ENCODE results near the gene SCFD1.

The SCFD1 gene

DNA sequence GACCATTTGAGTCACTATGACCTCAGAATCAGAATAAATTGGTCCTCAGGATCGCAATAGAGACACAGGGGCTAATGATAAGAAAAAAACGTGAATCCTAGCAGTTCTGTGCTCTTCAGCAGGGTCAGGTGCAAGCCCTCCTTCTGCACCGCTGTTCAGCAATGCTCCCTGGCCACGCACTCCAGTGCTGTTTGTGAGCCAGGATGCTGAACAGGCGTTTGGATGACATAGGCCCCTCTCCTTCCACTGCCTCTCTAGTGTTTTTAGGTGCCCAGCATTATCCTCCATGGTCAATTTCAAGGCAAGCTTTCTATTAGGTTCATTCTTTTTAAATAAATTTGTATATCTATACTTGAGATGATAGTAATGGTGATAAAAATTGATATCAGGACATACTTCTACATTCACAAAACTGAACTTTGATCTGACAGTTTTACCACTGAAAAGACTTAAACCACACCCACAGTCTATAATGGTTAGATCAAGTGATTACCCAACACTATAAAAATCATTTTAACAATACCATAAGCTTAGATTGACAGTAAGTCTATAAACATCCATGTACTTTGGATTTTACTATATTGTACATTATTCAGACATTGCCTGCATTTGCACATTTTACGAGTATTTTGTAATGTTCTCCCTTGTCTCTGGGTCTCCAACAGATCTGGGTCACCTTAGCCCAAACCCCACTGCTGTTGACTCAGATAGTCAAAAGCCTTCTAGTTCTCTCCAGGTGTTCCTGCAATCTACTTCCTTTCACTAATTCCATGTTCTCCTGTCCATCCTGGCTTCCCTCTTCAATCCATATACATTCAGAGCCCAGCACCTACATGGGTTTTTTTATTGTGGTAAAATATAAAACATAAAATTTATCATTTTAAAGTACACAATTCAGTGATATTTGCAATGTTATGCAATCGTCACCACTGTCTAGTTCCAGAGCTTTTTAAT is 137.3 kb downstream of the SCFD1 start:
- DNase-seq, result no peak

DNA sequence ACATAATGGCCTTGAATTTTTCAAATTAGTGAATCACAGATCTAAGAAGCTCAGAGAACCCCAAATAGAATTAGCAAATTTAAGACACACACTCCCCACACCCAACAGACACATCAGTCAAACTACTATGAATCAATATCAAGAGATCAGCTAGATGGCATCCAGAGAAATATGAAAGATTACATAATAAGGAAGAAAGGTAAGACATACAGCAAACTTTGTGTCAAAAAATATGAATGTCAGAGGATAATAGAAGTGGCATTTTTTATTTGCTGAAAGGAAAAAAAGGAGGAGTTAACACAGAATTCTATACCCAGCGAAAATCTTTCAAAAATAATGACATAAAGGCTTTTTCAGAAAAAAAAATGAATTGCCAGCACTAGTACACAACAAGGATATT is 141.8 kb downstream of the SCFD1 start:
- DNase-seq, result no peak

DNA sequence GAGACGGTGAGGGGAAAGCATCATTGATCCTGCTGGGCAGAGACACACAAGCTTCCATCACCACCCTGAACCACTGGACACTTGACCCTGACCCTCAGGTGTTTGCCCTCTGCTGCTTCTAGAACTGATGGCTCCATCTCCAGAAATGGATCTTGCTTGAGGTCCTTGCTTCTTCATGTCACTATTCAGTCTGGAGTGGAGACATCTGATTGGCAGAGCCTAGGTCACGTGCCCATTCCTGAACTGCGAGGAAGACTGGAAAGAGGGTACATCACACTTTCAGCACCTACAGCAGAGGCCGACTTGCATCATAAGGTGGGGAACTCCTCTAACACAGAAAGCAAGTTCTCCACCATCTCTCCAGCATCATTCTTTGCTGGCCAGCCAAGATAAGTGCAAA is 145.5 kb downstream of the SCFD1 start:
- DNase-seq, result no peak

DNA sequence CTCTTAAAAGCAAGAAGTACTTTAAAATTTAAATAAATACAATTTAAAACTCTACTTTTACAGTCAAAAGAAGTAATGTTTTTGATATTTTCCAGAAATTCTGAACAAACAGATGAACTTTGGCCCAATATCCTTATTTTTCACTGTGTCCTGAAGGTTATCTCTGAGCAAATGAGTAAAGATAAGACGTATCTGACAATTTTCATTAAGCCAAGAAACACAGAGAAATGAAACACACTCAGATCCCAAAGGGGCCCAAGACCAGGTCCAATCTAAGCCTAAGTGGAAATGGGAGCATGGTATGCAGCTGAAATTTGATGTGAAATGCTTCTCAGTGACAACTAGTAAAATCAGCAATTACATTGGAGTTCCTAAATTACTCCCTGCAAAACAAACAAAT is 146.7 kb downstream of the SCFD1 start:
- DNase-seq, result no peak

DNA sequence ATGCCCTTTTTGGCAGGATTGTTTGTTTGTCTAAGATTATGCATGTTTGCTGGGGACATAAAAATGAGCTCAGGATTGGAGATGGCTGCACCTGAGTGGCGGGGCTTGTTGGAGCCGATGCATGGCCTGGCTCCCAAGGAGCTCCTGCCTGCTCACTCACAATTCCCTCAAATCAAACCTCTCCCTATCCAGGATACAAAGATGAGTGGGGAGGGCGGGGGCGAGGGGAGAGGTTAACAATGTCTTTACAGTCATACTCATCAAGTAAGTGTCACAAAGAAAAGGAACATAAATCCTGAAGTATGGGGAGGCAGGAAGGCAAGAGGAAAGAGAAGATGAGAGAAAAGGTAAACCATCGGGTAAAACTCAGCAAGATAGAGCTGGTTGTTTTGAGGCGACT is 148.3 kb downstream of the SCFD1 start:
- DNase-seq, result no peak

DNA sequence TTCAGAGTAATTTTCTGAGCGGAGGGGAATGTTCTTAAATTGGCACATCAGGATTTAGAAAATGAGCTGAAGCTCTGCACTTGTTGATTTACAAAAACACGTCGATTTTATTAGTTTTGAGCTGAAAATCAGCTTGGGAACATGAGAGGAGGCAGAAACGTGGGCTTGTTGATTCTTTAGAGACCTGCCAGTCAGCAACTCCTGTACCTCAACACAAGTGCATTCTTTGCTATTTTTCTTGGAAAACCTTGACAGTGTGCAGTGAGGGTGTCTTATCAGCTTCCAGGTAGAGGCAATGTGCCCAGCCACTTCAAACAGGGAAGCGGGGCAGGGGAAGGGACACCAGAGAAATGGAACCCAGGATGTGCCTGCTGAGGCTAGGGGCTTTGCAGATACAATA is 149.5 kb downstream of the SCFD1 start:
- DNase-seq, result no peak

DNA sequence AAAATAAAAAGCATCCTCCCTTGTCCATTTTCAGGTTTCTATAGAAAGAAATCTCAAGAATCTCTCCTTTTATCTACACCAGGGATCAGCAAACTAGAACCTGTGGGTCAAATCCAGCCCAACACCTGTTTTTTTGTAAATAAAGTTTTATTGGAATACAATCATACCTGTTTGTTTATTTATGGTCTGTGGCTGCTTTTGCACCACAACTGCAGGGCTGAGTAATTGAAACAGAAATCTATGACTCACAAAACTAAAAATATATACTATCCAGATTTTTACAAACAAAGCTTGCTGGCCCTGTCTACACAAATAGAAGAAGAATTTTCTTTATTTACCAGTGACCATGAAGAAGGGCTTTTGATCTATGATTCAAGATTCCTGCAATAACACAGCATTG is 157.1 kb downstream of the SCFD1 start:
- DNase-seq, result no peak
